ENCODE results near the gene SCFD1.
"Not testable (repeated sequence)": the region's sequence is repeated elsewhere in the genome, so short reads cannot be mapped to it uniquely, and the experiment has no call there.

SCFD1 gene

GRCh38 chr14:30680776-30681175 is 58.7 kb downstream of the SCFD1 start:
- not testable (repeated sequence) for DNase-seq

- no peak for DNase-seq
Observed at GRCh38 chr14:30681752-30682355, 59.7 kb downstream of the SCFD1 start.

GRCh38 chr14:30690487-30691355 is 68.6 kb downstream of the SCFD1 start:
- not testable (repeated sequence) for DNase-seq

- no peak for DNase-seq
Observed at GRCh38 chr14:30691751-30692398, 69.8 kb downstream of the SCFD1 start.

GRCh38 chr14:30692669-30693068 is 70.5 kb downstream of the SCFD1 start:
- no peak for DNase-seq

GRCh38 chr14:30698463-30698862 is 76.3 kb downstream of the SCFD1 start:
- DNase-seq = no peak

GRCh38 chr14:30706704-30707103 is 84.6 kb downstream of the SCFD1 start:
- no peak for DNase-seq

- DNase-seq = no peak
Observed at GRCh38 chr14:30708157-30708556, 86.0 kb downstream of the SCFD1 start.

- no peak for DNase-seq
Observed at GRCh38 chr14:30709201-30709600, 87.1 kb downstream of the SCFD1 start.

- DNase-seq = no peak
Observed at GRCh38 chr14:30710876-30711275, 88.8 kb downstream of the SCFD1 start.

- no peak for DNase-seq
Observed at GRCh38 chr14:30719137-30719536, 97.0 kb downstream of the SCFD1 start.

GRCh38 chr14:30725763-30726162 is 103.6 kb downstream of the SCFD1 start:
- DNase-seq = no peak

GRCh38 chr14:30728471-30728870 is 106.4 kb downstream of the SCFD1 start:
- DNase-seq = no peak

- DNase-seq = no peak
Observed at GRCh38 chr14:30737916-30738315, 115.8 kb downstream of the SCFD1 start.

GRCh38 chr14:30738978-30739377 is 116.9 kb downstream of the SCFD1 start:
- DNase-seq = no peak

- no peak for DNase-seq
Observed at GRCh38 chr14:30748343-30748742, 126.2 kb downstream of the SCFD1 start.

- peak; percentile 37 for DNase-seq
Observed at GRCh38 chr14:30751646-30752416, 129.7 kb downstream of the SCFD1 start.

GRCh38 chr14:30753452-30753851 is 131.3 kb downstream of the SCFD1 start:
- no peak for DNase-seq

GRCh38 chr14:30754778-30755177 is 132.7 kb downstream of the SCFD1 start:
- no peak for DNase-seq

- no peak for DNase-seq
Observed at GRCh38 chr14:30756594-30756993, 134.5 kb downstream of the SCFD1 start.

- no peak for DNase-seq
Observed at GRCh38 chr14:30757082-30757481, 135.0 kb downstream of the SCFD1 start.

- DNase-seq = no peak
Observed at GRCh38 chr14:30759172-30760125, 137.3 kb downstream of the SCFD1 start.

Data from 8988T (cell line).